ENCODE data around the gene ZP1.
A peak's percentile ranks its signal among the peaks of the same experiment; 100 is the strongest.

The ZP1 gene

DNA sequence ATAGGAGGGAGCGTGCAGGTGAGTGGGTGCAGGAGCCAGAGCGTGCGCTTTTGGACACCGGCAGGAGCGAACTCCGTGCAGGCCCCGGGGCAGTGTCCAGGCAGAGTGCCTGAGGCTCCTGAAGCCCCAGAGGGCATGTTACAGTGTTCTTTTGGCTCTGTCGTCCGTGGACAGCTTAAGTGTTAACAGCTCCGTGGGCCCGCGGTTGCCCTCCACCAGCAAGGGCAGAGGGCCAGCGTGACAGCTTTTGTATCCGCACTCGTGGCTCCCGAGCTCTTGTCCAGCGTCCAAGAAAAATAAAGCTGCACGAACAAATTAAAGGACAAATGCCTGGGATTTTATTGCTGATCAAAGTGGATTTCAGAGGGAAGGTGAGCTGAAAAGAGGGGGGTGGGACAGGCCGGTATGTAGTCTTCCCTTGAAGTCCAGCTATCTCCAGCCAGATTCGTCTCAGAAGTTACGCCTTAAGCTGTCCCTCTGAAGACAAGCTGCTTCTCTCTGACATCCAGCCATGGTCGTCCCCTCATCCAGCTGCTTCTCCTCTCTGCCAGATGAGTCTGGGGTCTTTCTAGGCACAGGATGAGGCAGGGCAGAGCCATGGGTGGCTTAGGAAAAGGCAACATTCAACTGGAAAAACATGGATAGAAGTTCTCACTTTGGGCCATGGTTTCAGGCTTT, 45.6 kb downstream of the ZP1 start:
- no peak for DNase-seq

DNA sequence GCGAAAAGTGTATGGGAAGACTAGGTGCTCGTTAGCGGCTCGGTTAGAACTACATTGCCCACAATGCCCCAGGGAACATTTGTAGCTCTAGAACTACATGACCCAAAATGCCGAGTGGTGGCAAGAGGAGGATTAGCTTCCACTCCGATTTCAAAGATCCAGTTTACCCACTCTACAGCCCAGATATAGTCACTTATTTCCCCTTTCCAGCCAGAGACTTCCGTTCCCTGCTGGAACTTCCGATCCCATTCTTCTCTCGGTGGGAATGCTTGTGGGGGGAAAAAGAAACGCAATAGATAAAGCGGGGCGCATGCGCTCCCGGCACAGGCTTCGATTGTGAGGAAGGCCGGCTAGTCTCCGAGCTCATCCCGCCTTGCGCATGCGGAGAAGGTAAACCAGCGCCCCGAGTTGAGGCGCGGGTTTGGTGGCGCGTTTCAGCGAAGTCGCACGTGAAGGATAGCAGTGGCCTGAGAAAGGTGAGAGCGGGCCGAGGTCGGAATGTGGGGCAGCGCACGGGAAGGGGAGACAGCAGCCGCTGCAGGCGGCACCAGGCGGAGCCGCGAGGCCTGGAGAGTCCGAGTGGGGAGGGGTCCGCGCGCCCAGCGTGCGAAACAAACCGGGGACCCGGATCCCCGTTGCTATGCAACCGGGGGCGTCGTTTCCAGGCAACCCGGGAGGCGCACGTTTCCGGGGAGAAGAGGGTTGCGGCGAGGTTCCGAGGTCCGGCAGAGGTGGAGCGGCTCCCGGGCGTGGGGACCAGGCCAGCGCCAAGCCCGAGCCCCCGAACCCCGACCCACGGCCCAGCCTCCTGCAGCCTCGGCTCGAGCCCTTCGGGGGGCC, 46.7 kb downstream of the ZP1 start, which contains the start of gene TMEM109:
TMEM109 (plus strand) TSS at position 366 of the 840 bp plus-strand sequence. CDS start 5,536 bp downstream, outside the sequence.
- DNase-seq = peak; percentile 64

- no peak for DNase-seq
These were observed 47.4 kb downstream of the ZP1 start for GRCh38 chr11:60914633-60915247.

- no peak for DNase-seq
These were observed 48.0 kb downstream of the ZP1 start for GRCh38 chr11:60915248-60915914.

GRCh38 chr11:60916669-60917206, 49.4 kb downstream of the ZP1 start:
- no peak for DNase-seq

DNA sequence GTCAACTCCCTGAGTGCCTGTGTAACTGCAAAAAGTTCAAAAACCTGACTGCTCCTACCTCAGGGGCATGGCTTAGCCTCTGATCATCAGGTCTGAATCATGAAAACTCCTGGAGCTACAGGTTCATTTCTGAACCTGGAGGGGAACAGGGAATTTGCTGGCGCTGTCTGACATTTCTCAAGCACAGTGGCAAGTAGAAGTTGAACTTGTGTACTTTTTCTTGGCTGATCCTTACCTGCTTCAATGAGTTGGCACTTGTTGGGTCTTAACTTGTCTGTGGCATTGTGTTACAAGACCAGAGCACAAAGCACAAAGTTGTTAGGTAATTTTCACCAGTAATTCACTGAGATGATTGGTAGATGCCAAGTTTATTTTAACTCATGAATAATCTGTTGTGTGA, 49.9 kb downstream of the ZP1 start:
- DNase-seq = no peak

GRCh38 chr11:60918251-60918938, 51.1 kb downstream of the ZP1 start:
- DNase-seq = no peak

- DNase-seq = no peak
These were observed 51.6 kb downstream of the ZP1 start for GRCh38 chr11:60918939-60919265.

- DNase-seq = no peak
These were observed 52.0 kb downstream of the ZP1 start for GRCh38 chr11:60919320-60919719.

GRCh38 chr11:60919956-60920355, 52.6 kb downstream of the ZP1 start:
- DNase-seq = no peak

- DNase-seq = no peak
These were observed 53.9 kb downstream of the ZP1 start for GRCh38 chr11:60921259-60921658.

DNA sequence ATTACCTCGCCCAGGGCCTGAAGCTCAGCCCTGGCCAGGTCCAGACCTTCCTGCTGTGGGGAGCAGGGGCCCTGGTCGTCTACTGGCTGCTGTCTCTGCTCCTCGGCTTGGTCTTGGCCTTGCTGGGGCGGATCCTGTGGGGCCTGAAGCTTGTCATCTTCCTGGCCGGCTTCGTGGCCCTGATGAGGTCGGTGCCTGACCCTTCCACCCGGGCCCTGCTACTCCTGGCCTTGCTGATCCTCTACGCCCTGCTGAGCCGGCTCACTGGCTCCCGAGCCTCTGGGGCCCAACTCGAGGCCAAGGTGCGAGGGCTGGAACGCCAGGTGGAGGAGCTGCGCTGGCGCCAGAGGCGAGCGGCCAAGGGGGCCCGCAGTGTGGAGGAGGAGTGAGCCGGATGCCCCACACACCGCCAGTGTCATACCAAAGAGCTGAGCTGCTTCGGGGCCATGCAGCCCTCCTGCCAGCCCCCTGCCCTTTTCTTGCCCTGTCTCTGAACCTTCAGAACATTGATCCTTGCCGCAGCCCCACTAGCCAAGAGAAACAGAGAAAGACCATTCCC, 54.5 kb downstream of the ZP1 start:
- no peak for DNase-seq

GRCh38 chr11:60922906-60923305, 55.6 kb downstream of the ZP1 start:
- DNase-seq = no peak

- no peak for DNase-seq
These were observed 56.0 kb downstream of the ZP1 start for GRCh38 chr11:60923326-60923725.

- no peak for DNase-seq
These were observed 56.4 kb downstream of the ZP1 start for GRCh38 chr11:60923800-60924109.

- no peak for DNase-seq
These were observed 57.0 kb downstream of the ZP1 start, which contains the start of gene TMEM132A for GRCh38 chr11:60924110-60924905. TSS of gene TMEM132A (plus strand) at chr11:60924460. CDS start at chr11:60924634, 174 bp downstream.

Measured in activated gamma-delta T cell (primary cell).